Activated CD4-positive, alpha-beta T cell treated with anti-CD3 and anti-CD28 coated beads, Interleukin-2, amount 10 ng/mL, durations not matched to agents 7 days and 5 days (primary cell): Measurements from ENCODE around the gene FAM13A. TPM values are rescaled to one million over a fixed set of nuclear protein-coding genes. Genes with fewer than 3 reads are reported as not detected.
"Not testable (repeated sequence)": the region's sequence is repeated elsewhere in the genome, so short reads cannot be mapped to it uniquely, and the experiment has no call there.

Source experiments
- CTCF ChIA-PET: fragments of 350-600 bp; sonication (Branson Sonifier 250); formaldehyde crosslinking; loops from one replicate; lab custom pipeline; 2021; ENCODE audit warnings: antibody characterized with exemption; lab: Charles Lee
- POLR2A ChIA-PET: fragments of 350-600 bp; sonication (Branson Sonifier 250); formaldehyde crosslinking; loops from one replicate; lab custom pipeline; 2021; ENCODE audit warnings: antibody characterized with exemption; lab: Charles Lee
- DNase-seq: peaks from one replicate; pipeline ENCODE4 v3.0.0-alpha.2; 2020
- H3K27ac Mint-ChIP-seq: one replicate; pipeline ENCODE4 v1.8.0; 2021; ENCODE audit warnings: mild to moderate bottlenecking, moderate library complexity, mixed read lengths
- H3K27me3 Mint-ChIP-seq: one replicate; pipeline ENCODE4 v1.8.0; 2021; ENCODE audit warnings: mixed read lengths
- H3K36me3 Mint-ChIP-seq: one replicate; pipeline ENCODE4 v1.8.0; 2021; ENCODE audit warnings: low read depth, mixed read lengths
- H3K4me1 Mint-ChIP-seq: one replicate; pipeline ENCODE4 v1.8.0; 2021; ENCODE audit warnings: mixed read lengths
- H3K4me3 Mint-ChIP-seq: one replicate; pipeline ENCODE4 v1.8.0; 2021; ENCODE audit warnings: mild to moderate bottlenecking, moderate library complexity, mixed read lengths
- H3K9me3 Mint-ChIP-seq: one replicate; pipeline ENCODE4 v1.8.0; 2021; ENCODE audit warnings: mixed read lengths
- total RNA-seq, 2 experiments: library from RNA; stranded (reverse); gene quantifications; one replicate each; pipeline ENCODE4 v1.2.3, GENCODE V29; 2021

FAM13A gene
- total RNA-seq, 2 experiments from 2014 or later: 13.3 to 16.2 TPM

DNA sequence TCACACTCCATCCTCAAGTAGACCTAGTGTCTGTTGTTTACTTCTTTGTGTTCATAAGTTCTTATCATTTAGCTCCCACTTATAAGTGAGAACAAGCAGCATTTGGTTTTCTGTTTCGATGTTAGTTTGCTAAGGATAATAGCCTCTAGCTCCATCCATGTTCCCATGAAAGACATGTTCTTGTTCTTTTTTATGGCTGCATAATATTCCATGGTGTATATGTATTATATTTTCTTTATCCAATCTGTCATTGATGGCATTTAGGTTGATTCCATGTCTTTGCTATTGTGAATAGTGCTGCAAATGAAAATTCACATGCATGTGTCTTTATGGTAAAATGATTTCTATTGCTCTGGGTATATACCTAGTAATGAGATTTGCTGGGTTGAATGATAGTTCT, 51.9 kb downstream of the FAM13A start:
- H3K27me3 Mint-ChIP-seq, H3K4me3 Mint-ChIP-seq, H3K36me3 Mint-ChIP-seq, DNase-seq, H3K27ac Mint-ChIP-seq, H3K9me3 Mint-ChIP-seq, H3K4me1 Mint-ChIP-seq, POLR2A ChIA-PET: not testable (repeated sequence)
- CTCF ChIA-PET: interaction anchor here (1.8 kb wide), 1 partner anchor 19 kb away, joined by 6 read pairs; no protein-coding TSS in a partner anchor

DNA sequence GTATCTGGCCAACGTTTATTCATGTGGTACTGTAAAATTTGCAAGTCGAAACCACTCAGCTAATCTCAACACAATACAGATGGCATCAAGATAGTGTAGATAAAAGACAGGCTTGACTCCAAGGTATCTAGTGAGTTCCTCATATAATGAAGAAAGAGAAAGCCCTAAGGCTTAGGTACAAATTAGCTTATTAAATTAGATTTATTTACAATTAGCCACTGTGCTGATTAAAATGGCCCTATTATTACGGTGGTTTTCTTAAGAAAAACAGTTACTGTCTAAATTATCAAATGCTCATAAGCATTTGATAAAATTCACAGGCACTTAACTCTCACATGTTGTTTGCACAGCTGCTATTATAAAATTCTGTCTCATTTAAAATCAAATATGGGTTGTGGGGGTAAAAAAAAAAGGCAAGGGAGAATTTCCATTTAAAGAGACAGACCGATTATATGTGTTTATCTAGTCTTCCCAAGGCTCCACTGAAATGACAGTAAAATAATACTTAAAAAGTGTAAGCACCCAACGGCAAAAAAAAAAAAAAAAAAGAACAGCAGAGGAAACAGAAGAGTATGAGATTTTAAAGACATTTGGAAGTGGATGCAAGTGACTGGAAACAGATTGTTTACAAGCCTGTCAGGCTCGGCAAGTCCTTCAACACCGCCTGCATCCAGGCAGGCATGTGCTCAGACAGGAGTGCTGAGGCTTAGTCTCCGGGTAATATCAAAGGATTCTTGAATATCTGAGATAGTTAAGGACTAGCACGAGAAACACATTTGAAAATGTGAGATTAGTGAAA, 55.1 kb downstream of the FAM13A start:
- ChIA-PET POLR2A (no interaction called here), CTCF (interaction anchor here (0.6 kb wide), 1 partner anchor 54 kb away, joined by 4 read pairs; no protein-coding TSS in a partner anchor)
- no peaks in the 10 kb centered on the region for H3K4me1 Mint-ChIP-seq
- no peak for DNase-seq
- H3K4me3 Mint-ChIP-seq: no peak overlapping the region
- peaks cover 3% of the 10 kb centered on the region for H3K9me3 Mint-ChIP-seq
- H3K36me3 Mint-ChIP-seq: no peaks in the 10 kb centered on the region
- H3K27me3 Mint-ChIP-seq: peaks cover 2% of the 10 kb centered on the region
- H3K27ac Mint-ChIP-seq: no peak overlapping the region

DNA sequence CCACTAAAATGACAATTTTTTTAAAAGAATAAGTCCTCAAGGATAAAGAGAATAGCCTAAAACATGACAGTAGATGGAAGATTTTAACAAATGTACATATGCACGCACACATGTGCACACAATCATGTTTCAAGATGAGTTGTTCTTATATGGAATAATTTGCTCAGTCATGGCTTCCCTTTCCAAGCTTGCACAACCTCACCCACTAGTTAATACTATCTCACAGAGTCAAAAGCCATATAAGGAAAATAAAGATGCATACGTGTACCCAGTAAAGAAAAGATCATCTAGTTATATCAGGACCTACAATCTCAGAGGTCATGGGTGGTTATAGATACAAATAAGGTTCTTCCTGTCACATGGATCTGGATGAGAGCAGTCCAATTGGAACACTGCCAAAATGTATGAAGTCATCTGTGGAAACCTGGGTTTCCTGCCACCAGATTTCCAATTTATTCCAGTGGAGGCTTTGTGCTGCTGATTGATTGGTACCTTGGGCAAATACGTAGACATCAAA, 56.1 kb downstream of the FAM13A start:
- peaks cover 2% of the 10 kb centered on the region for H3K27me3 Mint-ChIP-seq
- H3K36me3 Mint-ChIP-seq: no peaks in the 10 kb centered on the region
- CTCF ChIA-PET: no interaction called here
- no peaks in the 10 kb centered on the region for H3K4me1 Mint-ChIP-seq
- H3K9me3 Mint-ChIP-seq: peaks cover 3% of the 10 kb centered on the region
- H3K4me3 Mint-ChIP-seq: no peak overlapping the region
- no peak overlapping the region for H3K27ac Mint-ChIP-seq
- no peak for DNase-seq
- POLR2A ChIA-PET: no interaction called here

DNA sequence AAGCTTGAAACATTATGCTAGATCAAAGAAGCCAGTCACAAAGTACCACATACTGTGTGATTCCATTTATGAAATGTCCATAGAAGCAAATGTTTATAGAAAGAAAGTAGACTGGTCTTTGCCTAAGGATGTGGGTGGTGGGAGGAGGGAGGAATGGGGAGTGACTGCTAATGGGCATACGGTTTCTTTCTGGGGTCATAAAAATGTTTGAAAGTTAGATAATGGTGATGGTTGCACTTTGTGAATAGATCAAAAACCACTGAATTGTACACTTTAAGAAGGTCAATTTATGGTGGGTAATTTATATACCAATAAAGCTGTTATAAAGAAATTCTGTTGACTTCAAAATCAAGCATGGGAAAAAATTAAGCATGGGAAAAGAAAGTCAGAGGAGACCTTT, 56.6 kb downstream of the FAM13A start:
- CTCF ChIA-PET: no interaction called here
- Mint-ChIP-seq H3K4me1 (no peaks in the 10 kb centered on the region), H3K36me3 (no peaks in the 10 kb centered on the region)

DNA sequence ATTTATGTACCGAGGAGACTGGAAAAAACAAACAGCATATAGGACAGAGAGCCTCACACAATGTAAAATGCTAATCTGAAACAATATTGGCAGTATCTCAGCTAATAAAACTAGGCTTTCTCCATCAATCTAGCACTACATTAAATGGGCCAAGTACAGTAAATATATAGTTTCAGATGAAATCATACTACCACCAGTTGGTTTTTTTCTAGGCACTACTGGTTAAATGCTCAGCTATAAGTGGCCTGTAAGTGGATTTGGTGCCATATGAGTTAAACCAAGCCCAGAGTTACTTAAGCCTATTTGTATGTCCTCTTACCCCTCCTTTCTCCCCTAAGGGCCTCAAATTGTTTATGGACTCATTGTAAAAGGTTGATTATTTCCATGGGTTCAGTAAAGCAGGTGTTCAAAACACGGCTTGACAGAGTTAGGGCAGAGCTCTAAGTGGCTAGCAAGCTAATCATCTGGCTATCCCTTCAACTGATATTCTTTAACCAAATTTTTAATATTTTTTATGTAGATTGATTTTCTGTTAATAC, 57.5 kb downstream of the FAM13A start:
- Mint-ChIP-seq H3K27ac (no peak overlapping the region), H3K4me1 (no peaks in the 10 kb centered on the region), H3K9me3 (no peaks in the 10 kb centered on the region), H3K36me3 (no peaks in the 10 kb centered on the region), H3K27me3 (peaks cover 2% of the 10 kb centered on the region), H3K4me3 (no peak overlapping the region)
- CTCF ChIA-PET: no interaction called here
- POLR2A ChIA-PET: no interaction called here
- no peak for DNase-seq

More for the DNA sequence above, 56.6 kb downstream of the FAM13A start:
- Mint-ChIP-seq H3K4me3 (no peak overlapping the region), H3K27me3 (peaks cover 2% of the 10 kb centered on the region), H3K27ac (no peak overlapping the region), H3K9me3 (peaks cover 2% of the 10 kb centered on the region)
- POLR2A ChIA-PET: no interaction called here
- no peak for DNase-seq

DNA sequence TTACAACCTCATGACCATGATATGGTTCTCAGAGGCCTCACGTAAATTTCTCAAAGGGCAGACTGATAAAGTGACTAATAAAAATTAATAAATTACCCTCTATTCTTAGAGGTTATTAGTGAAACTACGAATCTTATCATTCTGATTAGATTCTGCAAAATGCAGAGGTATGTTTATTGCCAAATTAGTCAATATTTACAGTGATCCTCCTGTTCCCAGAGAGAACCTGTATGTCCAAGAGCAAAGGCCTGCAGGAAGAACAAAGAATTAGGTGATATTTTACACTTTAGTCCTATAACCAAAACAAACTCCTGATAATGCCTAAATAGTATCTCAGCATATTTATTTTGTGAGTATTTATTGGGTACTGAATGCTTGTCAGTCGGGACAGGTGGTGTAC, 58.1 kb downstream of the FAM13A start:
- CTCF ChIA-PET: no interaction called here
- Mint-ChIP-seq H3K4me1 (no peaks in the 10 kb centered on the region), H3K9me3 (no peaks in the 10 kb centered on the region), H3K4me3 (no peak overlapping the region), H3K27me3 (peaks cover 2% of the 10 kb centered on the region), H3K27ac (no peak overlapping the region), H3K36me3 (no peaks in the 10 kb centered on the region)
- POLR2A ChIA-PET: no interaction called here
- DNase-seq: no peak

DNA sequence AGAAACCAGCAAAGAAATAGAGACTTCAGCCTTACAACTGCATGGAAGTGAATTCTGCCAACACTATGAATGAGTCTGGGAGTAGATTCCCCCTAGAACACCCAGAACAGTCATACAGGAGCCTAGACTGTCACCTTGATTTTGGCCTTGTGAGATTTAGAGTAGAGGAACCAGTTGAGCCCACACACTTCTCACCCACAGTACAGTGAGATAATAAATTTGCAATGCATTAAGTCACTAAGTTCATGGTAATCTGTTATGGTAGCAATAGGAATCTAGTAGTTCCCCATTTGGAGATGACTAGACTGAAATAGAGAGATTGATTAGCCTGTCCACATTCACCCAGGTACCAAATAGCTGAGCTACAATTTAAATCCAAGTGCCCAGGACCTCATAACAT, 59.0 kb downstream of the FAM13A start:
- no peaks in the 10 kb centered on the region for H3K4me1 Mint-ChIP-seq
- ChIA-PET CTCF (no interaction called here), POLR2A (no interaction called here)
- H3K27ac Mint-ChIP-seq: no peak overlapping the region
- no peaks in the 10 kb centered on the region for H3K36me3 Mint-ChIP-seq
- no peaks in the 10 kb centered on the region for H3K9me3 Mint-ChIP-seq
- DNase-seq: no peak
- peaks cover 2% of the 10 kb centered on the region for H3K27me3 Mint-ChIP-seq
- no peak overlapping the region for H3K4me3 Mint-ChIP-seq

DNA sequence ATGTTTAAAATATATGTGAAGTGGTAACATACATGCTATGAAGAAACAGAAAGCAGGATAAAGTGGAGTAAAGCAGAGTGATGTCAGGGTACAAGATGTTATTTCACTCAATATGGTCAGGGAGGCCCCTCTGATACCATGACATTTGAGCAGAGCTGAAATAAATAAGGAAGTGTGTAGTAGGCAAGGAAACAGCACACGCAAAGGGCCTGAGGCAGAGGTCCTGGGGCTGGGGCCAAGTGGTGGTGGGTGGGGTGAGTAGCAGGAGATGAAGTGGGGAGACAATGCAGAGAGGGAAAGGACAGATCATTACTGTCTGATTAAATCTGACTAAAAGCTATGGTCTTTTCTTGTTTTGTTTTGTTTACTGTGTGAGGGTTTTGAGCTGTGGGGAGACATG, 61.1 kb downstream of the FAM13A start:
- H3K27ac Mint-ChIP-seq: no peak overlapping the region
- ChIA-PET POLR2A (no interaction called here), CTCF (no interaction called here)
- H3K27me3 Mint-ChIP-seq: no peaks in the 10 kb centered on the region
- H3K36me3 Mint-ChIP-seq: no peaks in the 10 kb centered on the region
- H3K9me3 Mint-ChIP-seq: no peaks in the 10 kb centered on the region
- H3K4me1 Mint-ChIP-seq: no peaks in the 10 kb centered on the region
- DNase-seq: no peak
- H3K4me3 Mint-ChIP-seq: no peak overlapping the region

DNA sequence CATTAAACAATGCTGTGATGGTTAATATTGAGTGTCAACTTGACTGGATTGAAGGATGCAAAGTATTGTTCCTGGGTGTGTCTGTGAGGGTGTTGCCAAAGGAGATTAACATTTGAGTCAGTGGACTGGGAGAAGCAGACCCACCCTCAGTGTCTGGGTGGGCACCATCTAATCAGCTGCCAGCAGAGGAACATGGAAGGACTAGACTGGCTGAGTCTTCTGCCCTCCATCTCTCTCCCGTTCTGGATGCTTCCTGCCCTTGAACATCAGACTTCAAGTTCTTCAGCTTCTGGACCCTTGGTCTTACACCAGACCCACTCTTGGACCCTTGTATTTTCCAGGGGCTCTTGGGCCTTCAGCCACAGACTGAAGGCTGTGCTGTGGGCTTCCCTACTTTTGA, 61.7 kb downstream of the FAM13A start:
- DNase-seq, H3K4me1 Mint-ChIP-seq, CTCF ChIA-PET, H3K36me3 Mint-ChIP-seq, H3K27ac Mint-ChIP-seq, H3K9me3 Mint-ChIP-seq, H3K27me3 Mint-ChIP-seq, POLR2A ChIA-PET, H3K4me3 Mint-ChIP-seq: not testable (repeated sequence)

DNA sequence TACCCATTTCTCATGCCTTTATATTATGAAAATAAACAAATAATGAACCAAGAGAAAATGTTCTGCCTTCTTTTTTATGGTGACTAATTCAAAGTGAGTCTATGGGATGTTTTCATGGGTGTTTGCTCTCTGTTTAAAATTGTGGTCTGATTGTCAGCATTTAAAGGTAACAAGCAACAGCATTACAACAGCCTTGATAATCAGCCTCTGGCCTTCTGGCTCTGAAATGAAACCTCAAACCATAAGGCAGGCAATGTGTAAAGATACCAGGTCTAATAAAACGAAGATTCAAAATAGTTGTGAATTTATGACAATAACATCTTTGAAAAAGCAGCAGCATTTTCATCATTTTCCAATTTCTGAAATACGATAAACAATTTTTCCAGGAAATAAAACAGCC, 63.7 kb downstream of the FAM13A start:
- Mint-ChIP-seq H3K36me3 (no peaks in the 10 kb centered on the region), H3K4me1 (no peaks in the 10 kb centered on the region), H3K4me3 (no peak overlapping the region), H3K27me3 (no peaks in the 10 kb centered on the region), H3K27ac (no peak overlapping the region), H3K9me3 (no peaks in the 10 kb centered on the region)
- ChIA-PET CTCF (no interaction called here), POLR2A (no interaction called here)
- no peak for DNase-seq

DNA sequence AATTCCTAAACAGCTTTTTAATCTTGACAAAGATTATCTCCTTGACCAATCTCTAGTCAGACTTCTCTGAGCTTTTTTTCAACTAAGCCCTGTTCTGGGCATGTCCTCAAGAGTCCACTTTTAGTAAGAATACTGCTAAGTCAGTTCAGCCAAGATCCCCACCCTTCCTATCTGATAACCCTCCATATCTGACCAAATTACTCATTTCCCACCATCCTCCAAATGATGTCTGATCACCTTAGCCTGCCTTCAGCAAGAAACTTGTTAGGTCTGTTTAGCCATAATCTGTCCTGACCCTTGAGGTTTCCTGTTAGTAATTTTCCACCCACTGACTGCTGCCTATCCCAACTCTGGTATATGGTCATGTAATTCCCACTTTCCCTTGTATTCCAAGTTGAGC, 65.2 kb downstream of the FAM13A start:
- no peaks in the 10 kb centered on the region for H3K4me1 Mint-ChIP-seq
- no peaks in the 10 kb centered on the region for H3K36me3 Mint-ChIP-seq
- ChIA-PET POLR2A (no interaction called here), CTCF (no interaction called here)
- no peak overlapping the region for H3K4me3 Mint-ChIP-seq
- no peaks in the 10 kb centered on the region for H3K27me3 Mint-ChIP-seq
- no peak for DNase-seq
- H3K27ac Mint-ChIP-seq: no peak overlapping the region
- H3K9me3 Mint-ChIP-seq: no peaks in the 10 kb centered on the region

DNA sequence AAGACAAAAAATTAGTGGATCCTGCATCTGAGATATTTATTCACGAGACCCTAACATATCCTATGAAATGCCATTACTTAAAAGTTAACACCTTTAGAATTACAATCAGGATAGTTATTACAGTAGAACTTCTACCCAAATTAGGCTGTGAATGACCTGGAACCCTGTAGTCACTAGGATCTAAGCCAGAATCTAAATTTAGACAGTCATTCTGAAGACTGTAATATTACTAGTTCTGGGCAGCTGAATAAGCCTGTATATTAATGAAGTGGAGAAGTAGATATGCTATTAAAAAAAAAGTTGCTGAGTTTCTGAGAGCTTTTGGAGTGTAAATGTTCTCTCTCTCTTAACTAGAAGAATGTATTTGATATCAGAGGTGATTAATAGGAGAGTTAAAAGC, 67.0 kb downstream of the FAM13A start:
- Mint-ChIP-seq H3K4me1 (no peaks in the 10 kb centered on the region), H3K9me3 (no peaks in the 10 kb centered on the region), H3K4me3 (no peak overlapping the region), H3K27me3 (peaks cover 1% of the 10 kb centered on the region), H3K27ac (no peak overlapping the region), H3K36me3 (no peaks in the 10 kb centered on the region)
- ChIA-PET POLR2A (no interaction called here), CTCF (interaction anchor here (0.6 kb wide), 1 partner anchor 42 kb away, joined by 3 read pairs; no protein-coding TSS in a partner anchor)
- DNase-seq: no peak

DNA sequence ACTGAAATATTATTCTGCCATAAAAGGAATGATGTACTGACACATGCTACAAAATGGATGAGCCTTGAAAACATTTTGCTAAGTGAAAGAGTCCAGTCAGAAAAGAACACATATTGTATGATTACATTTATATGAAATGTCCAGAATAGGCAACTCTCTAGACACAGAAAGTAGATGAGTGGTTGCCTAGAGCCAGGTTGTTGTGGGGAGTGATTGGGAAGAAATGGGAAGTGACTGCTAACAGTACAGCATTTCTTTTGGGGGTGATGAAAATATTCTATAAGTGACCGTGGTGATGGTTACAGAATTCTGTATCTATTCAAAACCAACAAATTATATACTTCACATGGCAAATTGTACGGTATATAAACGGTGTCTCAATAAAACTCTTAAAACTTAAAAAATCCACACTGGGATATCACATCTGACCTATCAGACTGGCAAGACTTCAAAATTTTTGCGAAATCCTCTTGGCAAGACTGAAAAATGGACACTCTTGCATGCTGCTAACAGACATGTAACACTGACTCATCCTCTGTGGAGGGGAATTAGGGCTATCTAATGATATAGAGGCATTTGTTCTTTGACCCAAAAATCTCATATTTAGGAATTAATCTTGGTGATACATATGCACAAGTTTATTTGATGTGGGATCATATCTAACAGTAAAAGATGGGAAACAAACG, 71.8 kb downstream of the FAM13A start:
- Mint-ChIP-seq H3K4me3 (no peak overlapping the region), H3K27me3 (peaks cover 9% of the 10 kb centered on the region), H3K27ac (no peak overlapping the region), H3K36me3 (no peaks in the 10 kb centered on the region), H3K9me3 (no peaks in the 10 kb centered on the region), H3K4me1 (no peaks in the 10 kb centered on the region)
- ChIA-PET CTCF (no interaction called here), POLR2A (no interaction called here)
- no peak for DNase-seq
